ENCODE results near the gene GNGT2. TPM values are rescaled to one million over a fixed set of nuclear protein-coding genes. Genes with fewer than 3 reads are reported as not detected.

GNGT2 gene
- total and polyA plus RNA-seq, 2 experiments from 2014 or later = 0.42 to 1.5 TPM

- H3K27ac ChIP-seq (ENCODE audit: low read depth) = peak overlapping the region; percentile 91
- peak overlapping the region; percentile 94 for H3K4me3 ChIP-seq
- no peaks in the 10 kb centered on the region for H3K9me2 ChIP-seq (ENCODE audit: insufficient read depth)
- H2AFZ ChIP-seq = peak overlapping the region; percentile 98
- no peaks in the 10 kb centered on the region for H3K36me3 ChIP-seq (ENCODE audit: insufficient read depth)
- H3F3A ChIP-seq (replicated peaks; ENCODE audit: low read depth) = peaks cover 5% of the 10 kb centered on the region; the same call in 1 of the 2 replicates
- peaks cover 12% of the 10 kb centered on the region; the same call in 2 of the 3 replicates for H3K4me1 Mint-ChIP-seq
- no peaks in the 10 kb centered on the region for H3K79me2 ChIP-seq (replicated peaks; ENCODE audit: insufficient read depth)
- H3K4me1 ChIP-seq (ENCODE audit: insufficient read depth) = peaks cover 9% of the 10 kb centered on the region; the same call in 1 of the 2 replicates
- peaks cover 11% of the 10 kb centered on the region for H3K9me3 Mint-ChIP-seq
- TF ChIP-seq ETS1 (IDR thresholded peaks at IDR 0.05) = no peak
- peak; percentile 28 for TF ChIP-seq EZH2 (IDR thresholded peaks at IDR 0.05; ENCODE audit: low read depth, unreplicated experiment)
- H3K36me3 Mint-ChIP-seq (ENCODE audit: low read depth) = peaks cover 5% of the 10 kb centered on the region; the same call in 2 of the 3 replicates
- ATAC-seq = no peak
- H3K27ac Mint-ChIP-seq = peak overlapping the region; percentile 97
- H3K27me3 ChIP-seq (ENCODE audit: insufficient read depth) = no peaks in the 10 kb centered on the region
- peak overlapping the region; percentile 88 for H3K4me2 ChIP-seq
- H3K4me3 Mint-ChIP-seq = peak overlapping the region; percentile 94
- H3K27me3 Mint-ChIP-seq (ENCODE audit: insufficient read depth, low read depth, poor library complexity) = peaks cover 29% of the 10 kb centered on the region
- H4K20me1 ChIP-seq (replicated peaks; ENCODE audit: insufficient read depth) = no peaks in the 10 kb centered on the region
- DNase-seq (ENCODE audit: low spot score) = no peak
Measured at GRCh38 chr17:49191409-49191916, 18.9 kb downstream of the GNGT2 start.

GRCh38 chr17:49190932-49191331 lies 19.4 kb downstream of the GNGT2 start:
- no peak overlapping the region for H3K4me2 ChIP-seq
- no peak overlapping the region for H3K4me3 ChIP-seq
- no peaks in the 10 kb centered on the region for H3K9me2 ChIP-seq (ENCODE audit: insufficient read depth)
- no peak overlapping the region for H3K27ac ChIP-seq (ENCODE audit: low read depth)
- H3K36me3 Mint-ChIP-seq (ENCODE audit: low read depth) = peaks cover 11% of the 10 kb centered on the region; the same call in 2 of the 3 replicates
- H3K4me1 ChIP-seq (ENCODE audit: insufficient read depth) = peaks cover 9% of the 10 kb centered on the region; the same call in 1 of the 2 replicates
- peaks cover 29% of the 10 kb centered on the region for H3K27me3 Mint-ChIP-seq (ENCODE audit: insufficient read depth, low read depth, poor library complexity)
- H3K27ac Mint-ChIP-seq = no peak overlapping the region
- peaks cover 5% of the 10 kb centered on the region; the same call in 1 of the 2 replicates for H3F3A ChIP-seq (replicated peaks; ENCODE audit: low read depth)
- peaks cover 16% of the 10 kb centered on the region for H3K9me3 Mint-ChIP-seq
- ATAC-seq = no peak
- H4K20me1 ChIP-seq (replicated peaks; ENCODE audit: insufficient read depth) = no peaks in the 10 kb centered on the region
- no peaks in the 10 kb centered on the region for H3K79me2 ChIP-seq (replicated peaks; ENCODE audit: insufficient read depth)
- no peak overlapping the region for H2AFZ ChIP-seq
- H3K4me3 Mint-ChIP-seq = peak overlapping the region; percentile 67
- peaks cover 12% of the 10 kb centered on the region; the same call in 2 of the 3 replicates for H3K4me1 Mint-ChIP-seq
- no peak for DNase-seq (ENCODE audit: low spot score)
- no peaks in the 10 kb centered on the region for H3K27me3 ChIP-seq (ENCODE audit: insufficient read depth)
- H3K36me3 ChIP-seq (ENCODE audit: insufficient read depth) = no peaks in the 10 kb centered on the region
- TF ChIP-seq REST (IDR thresholded peaks at IDR 0.05; ENCODE audit: unreplicated experiment) = no peak
- TF ChIP-seq CREB1 (CRISPR knock-in tag; IDR thresholded peaks at IDR 0.05; ENCODE audit: low read depth) = no peak
- no peak for TF ChIP-seq JUNB (IDR thresholded peaks at IDR 0.05; ENCODE audit: unreplicated experiment)
- no peak for TF ChIP-seq STAT1 (IDR thresholded peaks at IDR 0.05; ENCODE audit: unreplicated experiment)
- no peak for TF ChIP-seq POLR2AphosphoS5 (IDR thresholded peaks at IDR 0.05; ENCODE audit: low read depth)
- TF ChIP-seq ZNF331 (CRISPR knock-in tag; IDR thresholded peaks at IDR 0.05; ENCODE audit: low read depth) = no peak
- no peak for TF ChIP-seq ZNF114 (CRISPR knock-in tag; IDR thresholded peaks at IDR 0.05)
- no peak for TF ChIP-seq EZH2phosphoT487 (IDR thresholded peaks at IDR 0.05; ENCODE audit: unreplicated experiment)
- TF ChIP-seq CTCF (conservative IDR thresholded peaks at IDR 0.05; ENCODE audit: low read depth in 2 of 2) = no peak
- TF ChIP-seq EZH2 (IDR thresholded peaks at IDR 0.05; ENCODE audit: low read depth, unreplicated experiment) = no peak

Measured in GM23338 (cell line).